HG02840 (cell line): ENCODE measurements around the gene FMN1.

Experiments used
- ATAC-seq: cut with Tn5 transposase; IDR thresholded peaks from one replicate; pipeline ENCODE4 v1.9.1; 2021; ENCODE audit warnings: mild to moderate bottlenecking, moderate library complexity, moderate number of reproducible peaks; ENCODE audit not compliant: unreplicated experiment, low FRiP score

The FMN1 gene

DNA sequence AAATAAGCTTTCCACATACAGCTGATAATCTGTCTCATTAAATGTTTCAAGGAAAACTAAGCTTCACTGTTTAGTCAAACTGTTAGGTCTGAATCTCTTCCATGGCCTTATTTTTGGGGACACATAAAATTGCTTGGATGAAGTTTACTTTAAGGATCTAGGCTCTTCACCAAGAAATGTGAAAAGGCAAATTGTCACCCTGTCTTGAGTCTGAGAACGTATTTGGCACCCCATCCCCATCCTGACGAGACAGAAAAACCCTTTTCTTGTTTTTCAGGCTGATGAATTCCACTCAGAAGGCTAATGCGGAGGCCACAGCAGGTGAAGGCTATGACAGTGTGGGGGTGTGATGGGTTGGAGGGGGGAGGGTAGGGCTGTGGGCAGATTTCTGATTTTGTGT, 250.1 kb downstream of the FMN1 start:
- ATAC-seq: no peak

DNA sequence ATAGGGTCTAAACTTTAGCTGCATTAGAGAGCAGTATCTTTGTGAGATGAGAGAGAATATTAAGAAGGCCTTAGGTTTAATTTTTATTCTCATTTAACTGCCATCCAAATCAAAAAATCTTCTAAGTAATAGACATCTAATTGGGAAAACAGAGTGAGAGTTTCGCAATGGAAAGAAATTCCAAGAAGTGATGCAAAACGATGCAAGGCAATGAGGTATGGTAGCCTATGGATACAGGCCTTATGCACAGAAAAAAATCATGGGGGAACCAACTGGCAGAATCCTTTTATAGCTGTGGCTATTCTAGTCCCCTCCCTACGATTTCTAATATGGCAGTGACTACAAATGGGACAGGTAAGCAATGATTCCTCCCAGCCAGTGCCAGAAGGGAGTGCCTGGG, 250.8 kb downstream of the FMN1 start:
- ATAC-seq: no peak

GRCh38 chr15:32942401-32942841, 252.1 kb downstream of the FMN1 start:
- no peak for ATAC-seq

- ATAC-seq: no peak
These were observed 252.7 kb downstream of the FMN1 start for GRCh38 chr15:32941823-32942222.

- no peak for ATAC-seq
These were observed 257.5 kb downstream of the FMN1 start for GRCh38 chr15:32936976-32937375.

DNA sequence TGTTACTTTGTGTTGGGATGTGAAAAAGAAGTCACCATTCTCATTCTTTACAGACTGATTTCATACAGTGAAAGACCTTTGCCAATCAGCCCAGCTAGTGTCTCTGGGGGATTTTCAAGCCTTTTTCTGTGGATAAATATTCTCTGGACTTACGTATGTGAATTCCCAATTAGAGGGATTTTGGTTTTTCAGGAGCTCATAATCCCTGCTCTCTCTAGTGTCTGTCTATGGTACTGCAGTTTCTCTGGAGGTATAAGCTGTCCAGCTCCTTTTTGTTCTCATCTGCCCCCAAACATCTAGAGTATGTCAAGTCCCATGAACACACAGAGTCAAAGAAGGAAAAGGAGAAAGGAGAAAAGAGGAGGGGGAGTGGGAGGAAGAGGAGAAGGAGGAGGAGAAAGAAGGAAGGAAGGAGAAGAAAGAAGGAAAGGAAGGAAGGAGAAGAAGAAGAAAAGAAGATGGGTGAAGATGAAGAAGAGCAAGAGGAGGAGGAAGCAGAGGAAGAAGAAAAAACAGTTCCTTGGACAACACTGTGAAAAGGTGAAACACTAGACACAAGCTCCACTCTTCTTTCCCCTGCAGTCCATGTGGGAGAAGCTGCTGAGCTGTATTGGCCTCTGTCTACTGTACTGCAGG, 258.1 kb downstream of the FMN1 start:
- no peak for ATAC-seq

DNA sequence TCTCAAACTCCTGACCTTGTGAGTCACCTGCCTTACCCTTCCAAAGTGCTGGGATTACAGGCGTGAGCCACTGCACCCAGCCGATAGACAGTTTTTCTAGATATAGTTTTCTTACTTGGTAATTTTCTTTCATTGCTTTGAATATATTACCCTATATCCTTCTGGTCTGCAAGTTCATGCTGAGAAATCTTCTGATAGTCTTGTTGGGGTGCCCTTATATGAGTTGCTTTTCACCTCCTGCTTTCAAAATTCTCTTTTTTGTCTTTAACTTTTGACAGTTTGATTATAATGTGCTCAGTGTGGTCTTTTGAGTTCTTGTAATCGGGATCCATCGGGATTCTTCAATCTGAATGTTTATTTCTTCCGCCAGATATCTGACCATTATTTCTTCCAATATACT, 259.4 kb downstream of the FMN1 start:
- ATAC-seq: no peak

DNA sequence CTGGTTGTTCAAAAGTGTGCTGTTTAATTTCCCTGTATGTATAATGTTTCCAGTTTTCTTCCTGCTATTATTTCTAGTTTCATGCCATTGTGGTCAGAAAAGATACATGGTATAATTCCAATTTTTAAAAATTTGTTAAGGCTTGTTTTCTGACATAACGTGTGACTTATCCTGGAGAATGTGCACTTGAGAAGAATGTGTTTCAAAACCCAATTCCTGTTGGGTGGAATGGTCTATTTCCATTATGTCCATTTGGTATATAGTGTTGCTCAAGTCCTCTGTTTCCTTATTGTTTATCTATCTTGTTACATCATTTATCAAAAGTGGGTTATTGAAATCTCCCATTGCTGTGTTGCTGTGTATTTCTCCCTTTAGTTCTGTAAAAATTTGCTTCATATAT, 261.3 kb downstream of the FMN1 start:
- ATAC-seq: no peak

GRCh38 chr15:32928876-32929275, 265.6 kb downstream of the FMN1 start:
- ATAC-seq: no peak

DNA sequence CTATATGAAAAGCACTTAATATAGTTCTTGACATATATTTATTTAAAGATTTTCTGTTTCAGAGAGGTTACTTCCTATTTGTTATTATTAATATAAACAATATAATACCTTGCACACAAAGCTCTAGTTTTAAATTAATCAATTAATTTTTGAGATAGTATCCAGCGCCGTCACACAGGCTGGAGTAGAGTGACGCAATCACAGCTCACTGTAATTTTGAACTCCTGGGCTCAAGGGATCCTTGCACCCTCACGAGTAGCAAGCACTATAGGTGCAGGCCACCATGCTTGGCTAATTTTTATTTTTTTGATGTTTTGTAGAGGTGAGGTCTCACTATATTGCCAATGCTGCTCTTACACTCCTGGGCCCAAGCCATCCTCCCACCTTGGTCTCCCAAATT, 267.4 kb downstream of the FMN1 start:
- ATAC-seq: no peak

GRCh38 chr15:32923176-32923575, 271.3 kb downstream of the FMN1 start:
- no peak for ATAC-seq

- ATAC-seq: no peak
These were observed 272.0 kb downstream of the FMN1 start for GRCh38 chr15:32922541-32922940.

- no peak for ATAC-seq
These were observed 274.6 kb downstream of the FMN1 start for GRCh38 chr15:32919749-32920414.

- ATAC-seq: no peak
These were observed 276.0 kb downstream of the FMN1 start for GRCh38 chr15:32918547-32918946.

DNA sequence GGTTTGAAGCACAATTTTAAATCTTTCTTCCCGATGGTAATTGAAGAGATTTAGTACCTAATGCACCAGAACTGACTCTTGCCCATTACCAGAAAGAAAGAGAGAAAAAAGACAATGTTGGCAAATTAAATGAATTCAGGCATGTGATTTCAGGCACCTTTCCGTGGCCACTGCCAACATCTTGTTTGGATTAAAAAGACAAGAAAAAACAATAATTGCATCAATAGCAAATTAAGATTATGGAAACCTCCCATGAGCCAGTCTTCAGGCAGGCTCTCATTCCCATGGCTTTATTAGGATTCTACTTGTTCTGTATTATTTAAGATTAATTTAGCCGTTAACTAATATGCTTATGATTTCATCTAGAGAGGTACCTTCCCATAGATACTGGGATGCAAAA, 283.7 kb downstream of the FMN1 start:
- no peak for ATAC-seq

DNA sequence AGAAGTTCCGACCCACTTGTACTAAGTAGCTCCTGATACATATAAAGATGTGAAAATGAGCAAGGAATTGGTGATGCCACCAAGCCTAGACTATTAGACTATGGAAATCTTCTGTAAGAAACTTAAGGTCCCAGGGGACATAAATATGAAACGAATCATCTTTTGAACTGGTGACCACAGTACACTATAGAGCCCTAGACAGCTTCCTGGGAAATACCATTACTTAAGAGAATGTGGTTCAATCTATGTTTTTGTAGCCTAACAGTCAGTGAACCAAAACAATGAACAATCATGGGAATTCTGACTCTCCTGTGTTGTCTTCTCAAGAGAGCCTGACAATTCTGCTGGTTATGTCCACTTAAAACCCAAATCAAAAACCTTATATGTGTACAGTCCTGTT, 285.1 kb downstream of the FMN1 start:
- ATAC-seq: no peak

- no peak for ATAC-seq
These were observed 285.6 kb downstream of the FMN1 start for GRCh38 chr15:32908872-32909271.

GRCh38 chr15:32908135-32908801, 286.2 kb downstream of the FMN1 start:
- ATAC-seq: peak; percentile 86

GRCh38 chr15:32905481-32905880, 289.0 kb downstream of the FMN1 start:
- no peak for ATAC-seq

GRCh38 chr15:32904448-32904847, 290.1 kb downstream of the FMN1 start:
- no peak for ATAC-seq

DNA sequence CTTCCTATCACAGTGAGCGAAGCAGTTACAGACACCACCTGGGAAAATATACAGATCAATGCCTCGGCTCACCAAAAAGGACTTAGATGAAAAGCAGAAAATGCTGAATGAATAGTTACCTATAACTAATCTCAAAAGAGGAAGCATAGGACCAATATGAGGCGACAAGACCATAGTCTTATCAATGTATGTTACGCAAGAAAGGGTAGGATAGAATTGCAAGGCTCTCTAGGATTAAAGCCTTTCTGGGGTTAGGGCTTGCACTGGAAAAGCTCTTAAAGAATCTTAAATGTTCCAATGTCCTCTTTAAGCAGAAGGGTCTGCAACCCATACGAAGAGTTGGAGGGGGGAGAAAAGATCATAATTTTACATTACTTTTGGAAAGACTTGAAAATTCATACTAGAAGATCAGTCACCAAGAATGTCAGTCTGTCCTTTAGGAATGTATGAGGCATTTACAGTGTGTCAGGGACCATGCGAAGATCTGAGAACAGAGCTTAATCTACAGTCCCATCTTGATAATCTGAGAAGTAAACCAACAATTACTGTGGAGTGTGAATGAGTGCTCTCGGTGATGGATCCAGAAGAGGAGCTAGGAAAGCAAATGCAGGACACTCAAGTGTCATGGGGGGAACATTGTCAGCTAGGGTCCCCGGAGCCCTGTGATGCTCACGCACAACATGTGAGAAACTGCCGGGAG, 290.8 kb downstream of the FMN1 start:
- no peak for ATAC-seq
